Activated effector memory CD4-positive, alpha-beta T cell treated with anti-CD3 and anti-CD28 coated beads, Interleukin-2, amount 50 U/mL, for 16 hours (primary cell): ENCODE measurements around the gene SIN3B.
"Not testable (repeated sequence)": the region's sequence is repeated elsewhere in the genome, so short reads cannot be mapped to it uniquely, and the experiment has no call there.

Experiments used
- DNase-seq: peaks from one replicate; pipeline ENCODE4 v3.0.0-alpha.2; 2020

Gene SIN3B

GRCh38 chr19:16872728-16873127 lies 43.5 kb downstream of the SIN3B start:
- no peak for DNase-seq

DNA sequence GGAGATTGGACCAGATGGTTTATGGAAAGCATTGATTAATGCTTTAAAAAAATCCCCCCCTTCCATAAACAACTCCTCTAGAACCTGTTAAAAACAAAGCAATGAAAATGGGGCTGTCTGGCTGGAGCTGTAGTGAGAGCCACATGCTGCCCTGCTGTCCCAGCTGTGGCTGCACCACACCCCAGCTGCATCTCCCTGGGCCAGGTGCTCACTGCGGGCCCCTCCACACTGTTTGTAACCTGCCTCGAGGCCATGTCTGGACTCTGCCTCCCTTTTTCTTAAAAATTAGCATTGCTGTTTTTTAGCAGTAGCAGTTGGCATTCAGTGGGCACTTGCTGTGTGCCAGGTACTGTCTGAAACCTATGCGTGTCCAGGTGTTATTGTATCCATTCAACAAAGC lies 44.4 kb downstream of the SIN3B start:
- DNase-seq, result no peak

- no peak for DNase-seq
Observed at GRCh38 chr19:16874250-16874977, 45.2 kb downstream of the SIN3B start.

DNA sequence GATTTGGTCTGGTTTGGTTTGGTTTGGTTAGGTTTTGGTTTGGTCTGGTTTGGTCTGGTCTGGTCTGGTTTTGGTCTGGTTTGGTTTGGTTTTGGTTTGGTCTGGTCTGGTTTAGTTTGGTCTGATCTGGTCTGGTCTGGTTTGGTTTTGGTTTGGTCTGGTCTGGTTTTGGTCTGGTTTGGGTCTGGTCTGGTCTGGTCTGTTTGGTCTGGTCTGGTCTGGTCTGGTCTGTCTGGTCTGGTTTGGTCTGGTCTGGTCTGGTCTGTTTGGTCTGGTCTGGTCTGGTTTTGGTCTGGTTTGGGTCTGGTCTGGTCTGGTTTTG lies 45.7 kb downstream of the SIN3B start:
- not testable (repeated sequence) for DNase-seq

DNA sequence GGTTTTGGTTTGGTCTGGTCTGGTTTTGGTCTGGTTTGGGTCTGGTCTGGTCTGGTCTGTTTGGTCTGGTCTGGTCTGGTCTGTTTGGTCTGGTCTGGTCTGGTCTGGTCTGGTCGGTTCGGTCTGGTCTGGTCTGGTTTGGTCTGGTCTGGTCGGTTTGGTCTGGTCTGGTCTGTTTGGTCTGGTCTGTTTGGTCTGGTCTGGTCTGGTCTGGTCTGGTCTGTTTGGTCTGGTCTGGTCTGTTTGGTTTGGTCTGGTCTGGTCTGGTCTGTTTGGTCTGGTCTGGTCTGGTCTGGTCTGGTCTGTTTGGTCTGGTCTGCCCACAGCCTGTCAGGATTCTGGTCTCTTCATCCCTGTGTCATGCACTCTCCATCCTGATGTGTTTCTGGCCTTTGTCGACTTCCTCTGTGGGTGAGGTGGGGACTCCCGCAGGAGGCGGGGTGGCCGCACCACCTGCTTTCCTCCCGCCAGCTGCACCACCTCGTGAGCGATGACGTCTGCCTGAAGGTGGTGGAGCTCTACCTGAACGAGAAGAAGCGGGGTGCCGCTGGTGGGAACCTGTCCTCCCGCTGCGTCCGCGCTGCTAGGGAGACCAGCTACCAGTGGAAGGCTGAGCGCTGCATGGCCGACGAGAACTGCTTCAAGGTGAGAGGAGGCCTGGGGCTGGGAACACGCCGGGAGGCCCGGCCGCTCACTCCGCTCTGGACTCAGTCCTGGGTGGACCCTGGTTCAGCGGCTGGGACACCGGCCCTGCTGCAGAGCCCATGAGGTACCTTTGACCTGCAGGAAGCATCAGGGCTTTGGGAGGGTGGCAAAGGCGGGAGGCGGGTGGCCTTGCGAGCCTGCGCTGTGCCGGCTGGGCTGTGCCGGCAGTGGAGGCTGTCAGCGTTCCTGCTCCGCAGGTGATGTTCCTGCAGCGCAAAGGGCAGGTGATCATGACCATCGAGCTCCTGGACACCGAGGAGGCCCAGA lies 46.7 kb downstream of the SIN3B start:
- DNase-seq, result no peak

GRCh38 chr19:16876904-16877361 lies 47.7 kb downstream of the SIN3B start:
- DNase-seq, result no peak

DNA sequence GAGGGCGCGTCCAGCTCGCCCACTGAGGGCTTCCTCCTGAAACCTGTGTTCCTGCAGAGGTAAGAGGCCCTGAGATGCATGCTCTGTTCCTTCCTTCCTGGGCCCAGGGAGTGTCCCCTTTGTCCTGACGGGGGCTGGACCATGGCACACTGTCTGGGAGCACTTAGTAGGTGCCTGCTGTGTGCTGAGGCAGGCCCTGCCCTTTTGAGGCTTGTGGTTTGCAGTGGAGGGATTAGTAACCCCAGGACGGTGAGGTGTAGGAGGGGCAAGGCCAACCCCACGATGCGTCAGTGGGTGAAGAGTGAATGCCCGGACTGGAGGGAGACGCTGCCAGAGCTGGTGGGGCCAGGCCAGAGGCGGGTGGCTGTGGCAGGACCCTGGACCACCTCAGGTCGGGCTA lies 48.4 kb downstream of the SIN3B start:
- DNase-seq, result no peak

DNA sequence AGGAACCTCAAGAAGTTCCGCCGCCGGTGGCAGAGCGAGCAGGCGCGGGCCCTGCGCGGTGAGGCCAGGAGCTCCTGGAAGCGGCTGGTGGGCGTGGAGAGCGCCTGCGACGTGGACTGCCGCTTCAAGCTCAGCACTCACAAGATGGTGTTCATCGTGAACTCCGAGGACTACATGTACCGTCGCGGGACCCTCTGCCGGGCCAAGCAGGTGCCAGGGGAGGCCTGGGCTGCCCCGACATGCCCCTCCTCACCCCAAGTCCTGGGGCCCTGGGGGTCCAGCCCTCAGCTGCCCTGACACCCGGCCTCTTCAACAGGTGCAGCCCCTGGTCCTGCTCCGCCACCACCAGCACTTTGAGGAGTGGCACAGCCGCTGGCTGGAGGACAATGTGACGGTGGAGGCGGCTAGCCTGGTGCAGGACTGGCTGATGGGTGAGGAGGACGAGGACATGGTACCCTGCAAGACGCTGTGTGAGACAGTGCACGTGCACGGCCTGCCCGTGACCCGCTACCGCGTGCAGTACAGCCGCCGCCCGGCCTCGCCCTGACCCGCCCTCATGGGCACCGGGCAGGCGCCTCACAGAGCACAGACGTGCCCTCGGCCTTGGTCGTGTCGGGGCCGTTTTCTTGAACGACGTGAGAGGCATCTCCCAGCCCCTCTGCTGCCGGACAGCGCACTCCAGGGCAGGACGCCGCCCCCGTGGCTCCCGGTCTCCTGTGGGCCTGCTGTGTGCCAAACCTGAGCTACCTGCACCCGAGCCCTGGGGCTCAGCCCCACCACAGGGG lies 49.2 kb downstream of the SIN3B start:
- no peak for DNase-seq

DNA sequence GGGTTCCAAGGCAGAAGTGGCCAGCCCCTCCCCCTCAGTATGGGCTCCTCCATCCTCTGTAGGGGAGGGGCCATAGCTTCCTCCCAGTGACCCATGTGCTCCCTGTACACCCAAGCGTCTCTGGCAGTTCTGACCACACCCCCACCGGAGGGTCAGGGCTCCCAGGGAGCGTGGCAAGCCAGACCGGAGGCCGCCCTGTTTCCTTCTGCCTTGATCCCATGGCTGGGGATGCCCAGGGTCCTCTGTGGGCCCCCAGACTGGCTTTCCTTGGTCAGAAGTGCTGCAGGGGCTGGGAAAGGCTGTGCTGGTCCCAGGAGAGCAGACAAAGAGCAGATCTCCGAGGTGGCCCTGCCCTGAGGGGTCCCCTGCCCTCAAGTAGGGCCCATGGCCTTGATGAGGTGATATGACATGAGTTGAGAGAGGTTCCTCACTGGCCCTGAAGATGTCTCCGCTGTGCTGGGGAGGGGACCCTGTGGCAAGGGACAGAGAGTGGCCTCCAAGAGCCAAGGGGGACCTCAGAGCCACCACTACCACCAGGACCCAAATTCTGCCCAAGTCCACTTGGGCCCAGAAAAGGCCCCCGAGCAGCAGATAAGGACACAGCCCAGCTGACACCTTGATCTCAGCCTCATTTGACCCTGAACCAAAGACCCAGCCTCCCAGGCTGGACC lies 51.8 kb downstream of the SIN3B start:
- no peak for DNase-seq

DNA sequence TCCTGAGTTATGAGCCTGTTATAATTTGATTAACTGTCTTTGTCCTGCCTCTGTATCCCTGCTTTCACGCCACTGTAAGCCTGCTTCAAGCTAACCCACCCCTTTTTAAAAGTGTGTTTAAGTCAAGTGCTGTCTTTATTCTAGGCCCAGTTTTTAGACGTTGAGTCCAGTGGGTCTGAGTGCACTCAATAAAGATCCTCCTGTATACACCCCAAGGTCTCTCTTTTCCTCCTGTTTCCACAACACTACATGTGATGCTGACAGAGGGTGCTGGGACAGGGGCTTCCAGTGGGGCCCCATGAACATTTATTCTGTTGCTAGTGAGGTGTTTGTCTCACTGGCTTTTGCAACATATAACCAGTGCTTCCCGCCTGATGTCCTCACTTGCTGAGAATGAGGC lies 52.9 kb downstream of the SIN3B start:
- no peak for DNase-seq

GRCh38 chr19:16883522-16883921 lies 54.3 kb downstream of the SIN3B start:
- no peak for DNase-seq

DNA sequence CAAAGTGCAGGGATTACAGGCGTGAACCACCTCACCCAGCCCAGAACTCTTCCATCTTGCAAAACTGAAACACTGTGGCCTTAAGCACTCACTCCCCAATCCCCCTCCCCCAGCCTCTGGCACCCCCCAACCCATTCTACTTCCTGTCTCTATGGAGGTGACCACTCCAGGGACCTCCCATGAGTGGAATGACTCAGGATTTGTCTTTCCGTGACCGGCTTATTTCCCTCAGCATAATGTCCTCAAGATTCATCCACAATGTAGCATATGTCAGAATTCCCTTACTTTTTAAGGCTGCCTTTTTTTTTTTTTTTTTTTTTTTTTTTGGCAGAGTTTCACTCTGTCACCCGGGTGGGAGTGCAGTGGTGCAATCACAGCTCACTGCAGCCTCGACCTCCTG lies 56.0 kb downstream of the SIN3B start:
- no peak for DNase-seq

DNA sequence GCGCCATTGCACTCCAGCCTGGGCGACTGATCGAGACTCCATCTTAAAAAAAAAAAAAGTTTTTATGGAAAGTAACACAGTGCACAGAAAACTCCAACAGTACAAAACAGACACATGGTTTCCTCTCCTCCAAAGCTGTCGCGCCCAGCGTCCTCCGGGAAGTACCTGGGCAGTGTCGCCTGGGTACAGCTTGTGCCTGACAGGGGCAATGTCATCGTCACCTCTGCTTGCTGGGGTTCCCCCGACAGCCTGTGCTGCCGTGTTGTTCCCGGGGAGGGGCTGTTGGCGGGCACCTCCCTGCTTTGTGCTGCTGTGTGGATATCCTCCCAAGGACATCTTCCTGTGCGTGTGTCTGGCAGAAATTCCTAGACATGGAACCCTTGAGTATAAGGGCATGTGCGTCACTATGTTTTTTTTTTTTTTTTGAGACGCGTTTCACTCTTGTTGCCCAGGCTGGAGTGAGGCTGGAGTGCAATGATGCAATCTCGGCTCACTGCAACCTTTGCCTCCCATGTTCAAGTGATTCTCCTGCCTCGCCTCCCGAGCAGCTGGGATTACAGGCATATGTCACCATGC lies 57.2 kb downstream of the SIN3B start:
- no peak for DNase-seq

DNA sequence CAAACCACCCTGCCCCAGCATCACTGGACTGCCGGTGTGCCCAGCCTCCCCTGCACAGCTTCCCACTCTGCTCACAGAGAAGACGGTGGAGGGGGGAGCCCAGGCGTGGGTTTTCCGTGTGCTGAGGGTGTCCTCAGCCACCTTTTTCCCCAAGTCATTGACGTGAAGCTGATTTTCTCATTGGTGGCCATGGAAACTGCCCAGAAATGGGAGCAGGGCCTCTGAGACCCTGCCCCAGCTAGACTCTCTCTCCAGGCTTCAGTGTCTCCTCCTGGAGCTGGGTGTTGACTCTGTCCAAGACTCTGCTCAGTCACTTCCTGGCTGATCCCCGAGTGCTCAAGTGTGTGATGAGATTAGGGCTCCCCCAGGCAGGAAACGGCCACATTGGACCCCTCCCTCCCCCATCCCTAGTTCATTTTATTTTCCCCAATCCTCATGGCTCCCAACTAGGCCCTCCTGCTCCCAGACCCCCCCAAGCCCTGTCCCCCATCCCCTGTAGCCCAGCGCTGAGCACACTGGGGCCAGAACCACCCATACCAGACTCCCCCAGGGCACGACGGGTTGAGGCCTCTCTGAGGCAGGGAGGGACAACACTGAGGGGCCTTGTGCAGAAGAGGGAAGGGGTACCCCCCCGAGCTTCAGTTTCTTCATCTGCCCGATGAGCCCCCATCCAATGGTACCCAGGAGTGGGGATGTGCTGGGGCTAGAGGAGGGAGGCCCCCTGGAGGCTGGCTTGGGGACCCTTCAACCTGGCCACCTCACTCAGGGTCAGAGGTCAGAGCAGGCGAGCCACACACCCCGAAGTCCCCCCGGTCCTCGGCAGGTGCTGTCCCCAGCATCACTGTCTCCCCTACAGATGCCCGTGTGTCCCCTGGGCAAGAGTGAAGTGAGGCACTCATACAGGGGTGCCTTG lies 58.4 kb downstream of the SIN3B start:
- no peak for DNase-seq

DNA sequence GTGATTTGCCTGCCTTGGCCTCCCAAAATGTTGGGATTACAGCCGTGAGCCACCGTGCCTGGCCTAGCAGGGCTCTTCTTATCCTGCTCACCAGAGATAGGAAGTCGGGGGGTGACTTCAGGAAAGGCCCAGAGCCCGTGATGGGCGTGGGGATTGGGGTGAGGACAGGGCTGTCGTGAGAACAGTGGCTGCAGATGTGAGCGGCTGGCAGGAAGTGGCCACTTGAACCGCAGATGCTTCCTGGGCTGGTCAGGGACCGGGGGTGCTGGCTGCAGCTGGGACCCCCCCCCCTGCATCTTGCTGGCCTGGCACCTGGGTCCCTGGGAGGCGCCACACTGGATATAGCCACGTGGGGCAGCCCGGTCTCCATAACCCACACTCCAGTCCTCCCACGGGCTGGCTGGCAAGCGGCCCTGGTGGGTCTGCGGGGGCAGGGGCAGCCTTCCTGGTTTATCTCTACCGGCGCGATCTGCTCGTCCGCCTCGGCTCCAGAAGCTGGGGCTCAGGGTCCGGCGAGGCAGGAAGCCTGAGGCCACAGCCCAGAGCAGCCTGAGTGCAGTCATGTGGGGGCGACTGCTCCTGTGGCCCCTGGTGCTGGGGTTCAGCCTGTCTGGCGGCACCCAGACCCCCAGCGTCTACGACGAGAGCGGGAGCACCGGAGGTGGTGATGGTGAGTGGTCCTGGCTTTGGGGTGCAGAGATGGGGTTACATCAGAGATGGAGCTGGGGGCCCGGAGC lies 59.6 kb downstream of the SIN3B start, which contains the start of gene F2RL3:
TSS of gene F2RL3 (plus strand) at position 371 of the 737 bp plus-strand sequence. CDS start at position 562, 191 bp downstream.
- no peak for DNase-seq

DNA sequence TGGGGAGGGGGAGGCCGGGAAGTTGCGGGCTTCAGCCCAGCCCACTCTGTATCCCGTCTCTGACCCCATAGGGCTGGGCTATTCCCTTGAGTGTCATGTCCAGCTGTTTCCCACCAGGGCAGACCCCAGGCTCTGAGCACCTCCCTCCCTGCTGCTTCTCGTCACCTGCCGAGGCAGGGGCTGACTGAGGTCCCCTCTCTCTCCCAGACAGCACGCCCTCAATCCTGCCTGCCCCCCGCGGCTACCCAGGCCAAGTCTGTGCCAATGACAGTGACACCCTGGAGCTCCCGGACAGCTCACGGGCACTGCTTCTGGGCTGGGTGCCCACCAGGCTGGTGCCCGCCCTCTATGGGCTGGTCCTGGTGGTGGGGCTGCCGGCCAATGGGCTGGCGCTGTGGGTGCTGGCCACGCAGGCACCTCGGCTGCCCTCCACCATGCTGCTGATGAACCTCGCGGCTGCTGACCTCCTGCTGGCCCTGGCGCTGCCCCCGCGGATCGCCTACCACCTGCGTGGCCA lies 60.2 kb downstream of the SIN3B start:
- DNase-seq, result no peak

DNA sequence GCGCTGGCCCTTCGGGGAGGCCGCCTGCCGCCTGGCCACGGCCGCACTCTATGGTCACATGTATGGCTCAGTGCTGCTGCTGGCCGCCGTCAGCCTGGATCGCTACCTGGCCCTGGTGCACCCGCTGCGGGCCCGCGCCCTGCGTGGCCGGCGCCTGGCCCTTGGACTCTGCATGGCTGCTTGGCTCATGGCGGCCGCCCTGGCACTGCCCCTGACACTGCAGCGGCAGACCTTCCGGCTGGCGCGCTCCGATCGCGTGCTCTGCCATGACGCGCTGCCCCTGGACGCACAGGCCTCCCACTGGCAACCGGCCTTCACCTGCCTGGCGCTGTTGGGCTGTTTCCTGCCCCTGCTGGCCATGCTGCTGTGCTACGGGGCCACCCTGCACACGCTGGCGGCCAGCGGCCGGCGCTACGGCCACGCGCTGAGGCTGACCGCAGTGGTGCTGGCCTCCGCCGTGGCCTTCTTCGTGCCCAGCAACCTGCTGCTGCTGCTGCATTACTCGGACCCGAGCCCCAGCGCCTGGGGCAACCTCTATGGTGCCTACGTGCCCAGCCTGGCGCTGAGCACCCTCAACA lies 60.8 kb downstream of the SIN3B start:
- no peak for DNase-seq

DNA sequence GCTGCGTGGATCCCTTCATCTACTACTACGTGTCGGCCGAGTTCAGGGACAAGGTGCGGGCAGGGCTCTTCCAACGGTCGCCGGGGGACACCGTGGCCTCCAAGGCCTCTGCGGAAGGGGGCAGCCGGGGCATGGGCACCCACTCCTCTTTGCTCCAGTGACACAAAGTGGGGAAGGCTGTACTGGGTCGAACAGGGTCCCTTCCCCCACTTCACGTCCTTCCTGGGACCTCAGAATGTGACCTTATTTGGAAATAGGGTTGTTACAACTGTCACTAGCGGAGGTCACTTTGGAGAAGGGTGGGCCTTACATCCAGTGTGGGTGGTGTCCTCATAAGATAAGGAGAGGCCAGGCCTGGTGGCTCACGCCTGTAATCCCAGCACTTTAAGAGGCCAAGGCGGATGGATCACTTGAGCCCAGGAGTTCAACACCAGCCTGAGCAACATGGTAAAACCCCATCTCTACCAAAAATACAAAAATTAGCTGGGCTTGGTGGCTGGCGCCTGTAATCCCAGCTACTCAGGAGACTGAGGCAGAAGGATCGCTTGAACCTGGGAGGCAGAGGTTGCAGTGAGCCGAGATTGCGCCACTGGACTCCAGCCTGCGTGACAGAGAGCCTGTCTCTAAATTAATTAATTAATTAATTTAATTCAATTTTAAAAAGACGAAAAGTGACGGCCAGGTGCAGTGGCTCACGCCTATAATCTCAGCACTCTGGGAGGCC lies 61.4 kb downstream of the SIN3B start:
- DNase-seq, result no peak
